ENCODE results near the gene HELZ. TPM values are rescaled to one million over a fixed set of nuclear protein-coding genes. Genes with fewer than 3 reads are reported as not detected.
"Not testable (repeated sequence)": the region's sequence is repeated elsewhere in the genome, so short reads cannot be mapped to it uniquely, and the experiment has no call there.

HELZ gene
- polyA plus RNA-seq, 1 donor from 2014 or later = 42.7 TPM

- peaks cover 7% of the 10 kb centered on the region for H3K36me3 Mint-ChIP-seq
- no peak overlapping the region for H3K27ac Mint-ChIP-seq
- peaks cover 5 to 6% (median 6%) of the 10 kb centered on the region in 3 donors for H3K4me1 Mint-ChIP-seq
These were observed 139.8 kb downstream of the HELZ start for GRCh38 chr17:67105213-67105612.

GRCh38 chr17:67104641-67105040 is 140.4 kb downstream of the HELZ start:
- H3K9me3 Mint-ChIP-seq, H3K36me3 Mint-ChIP-seq, H3K27ac Mint-ChIP-seq, H3K27me3 Mint-ChIP-seq, H3K4me3 Mint-ChIP-seq, H3K4me1 Mint-ChIP-seq: not testable (repeated sequence)

More at GRCh38 chr17:67105213-67105612, 139.8 kb downstream of the HELZ start:
- no peaks in the 10 kb centered on the region for H3K9me3 Mint-ChIP-seq
- no peaks in the 10 kb centered on the region for H3K27me3 Mint-ChIP-seq
- no peak overlapping the region for H3K4me3 Mint-ChIP-seq

GRCh38 chr17:67098006-67098405 is 147.0 kb downstream of the HELZ start:
- Mint-ChIP-seq H3K4me3 (no peak overlapping the region), H3K36me3 (peaks cover 8% of the 10 kb centered on the region), H3K27ac (no peak overlapping the region), H3K9me3 (no peaks in the 10 kb centered on the region), H3K27me3 (no peaks in the 10 kb centered on the region), H3K4me1 (peaks cover 4 to 21% (median 14%) of the 10 kb centered on the region in 3 donors)

- H3K36me3 Mint-ChIP-seq = peaks cover 8% of the 10 kb centered on the region
These were observed 148.4 kb downstream of the HELZ start for GRCh38 chr17:67096609-67097008.

GRCh38 chr17:67095803-67096202 is 149.2 kb downstream of the HELZ start:
- Mint-ChIP-seq H3K4me3 (no peak overlapping the region), H3K36me3 (peaks cover 8% of the 10 kb centered on the region), H3K9me3 (no peaks in the 10 kb centered on the region), H3K27ac (no peak overlapping the region), H3K4me1 (peaks cover 4 to 17% (median 14%) of the 10 kb centered on the region in 3 donors), H3K27me3 (no peaks in the 10 kb centered on the region)

More at GRCh38 chr17:67096609-67097008, 148.4 kb downstream of the HELZ start:
- no peak overlapping the region for H3K4me3 Mint-ChIP-seq
- no peaks in the 10 kb centered on the region for H3K9me3 Mint-ChIP-seq
- H3K4me1 Mint-ChIP-seq = peaks cover 4 to 17% (median 14%) of the 10 kb centered on the region in 3 donors
- no peaks in the 10 kb centered on the region for H3K27me3 Mint-ChIP-seq
- peak overlapping the region in 1 of 3 donors; percentile 19 for H3K27ac Mint-ChIP-seq

- peaks cover 4 to 19% (median 11%) of the 10 kb centered on the region in 3 donors for H3K4me1 Mint-ChIP-seq
- not testable (repeated sequence) for H3K36me3 Mint-ChIP-seq, H3K4me3 Mint-ChIP-seq, H3K9me3 Mint-ChIP-seq, H3K27ac Mint-ChIP-seq, H3K27me3 Mint-ChIP-seq
These were observed 149.7 kb downstream of the HELZ start for GRCh38 chr17:67095291-67095690.

- H3K27me3 Mint-ChIP-seq = no peaks in the 10 kb centered on the region
- peaks cover 0 to 17% (median 11%) of the 10 kb centered on the region in 3 donors for H3K4me1 Mint-ChIP-seq
- H3K36me3 Mint-ChIP-seq = peaks cover 5% of the 10 kb centered on the region
- H3K9me3 Mint-ChIP-seq = no peaks in the 10 kb centered on the region
- peak overlapping the region in 1 of 3 donors; percentile 46 for H3K27ac Mint-ChIP-seq
- H3K4me3 Mint-ChIP-seq = no peak overlapping the region
These were observed 151.6 kb downstream of the HELZ start for GRCh38 chr17:67093348-67093747.

GRCh38 chr17:67092710-67093109 is 152.3 kb downstream of the HELZ start:
- not testable (repeated sequence) for H3K9me3 Mint-ChIP-seq, H3K27me3 Mint-ChIP-seq, H3K36me3 Mint-ChIP-seq, H3K27ac Mint-ChIP-seq, H3K4me3 Mint-ChIP-seq
- peaks cover 0 to 13% (median 9%) of the 10 kb centered on the region in 3 donors for H3K4me1 Mint-ChIP-seq

GRCh38 chr17:67092291-67092690 is 152.7 kb downstream of the HELZ start:
- Mint-ChIP-seq H3K4me3 (no peak overlapping the region), H3K4me1 (peaks cover 0 to 13% (median 9%) of the 10 kb centered on the region in 3 donors), H3K27ac (no peak overlapping the region), H3K27me3 (no peaks in the 10 kb centered on the region), H3K36me3 (peaks cover 5% of the 10 kb centered on the region), H3K9me3 (no peaks in the 10 kb centered on the region)

GRCh38 chr17:67090341-67090740 is 154.7 kb downstream of the HELZ start:
- Mint-ChIP-seq H3K4me1 (peaks cover 0 to 9% (median 0%) of the 10 kb centered on the region in 3 donors), H3K9me3 (no peaks in the 10 kb centered on the region), H3K27me3 (no peaks in the 10 kb centered on the region), H3K36me3 (peaks cover 5% of the 10 kb centered on the region), H3K27ac (peak overlapping the region in 1 of 3 donors; percentile 29), H3K4me3 (no peak overlapping the region)

- Mint-ChIP-seq H3K4me3 (no peak overlapping the region), H3K4me1 (peaks cover 0 to 11% (median 1%) of the 10 kb centered on the region in 3 donors), H3K36me3 (peaks cover 6% of the 10 kb centered on the region), H3K27ac (no peak overlapping the region), H3K27me3 (no peaks in the 10 kb centered on the region), H3K9me3 (no peaks in the 10 kb centered on the region)
These were observed 156.4 kb downstream of the HELZ start for GRCh38 chr17:67088639-67089038.

GRCh38 chr17:67085406-67085805 is 159.6 kb downstream of the HELZ start:
- peaks cover 7 to 21% (median 10%) of the 10 kb centered on the region in 3 donors for H3K4me1 Mint-ChIP-seq
- H3K36me3 Mint-ChIP-seq = peaks cover 4% of the 10 kb centered on the region
- H3K27ac Mint-ChIP-seq = no peak overlapping the region
- H3K27me3 Mint-ChIP-seq = no peaks in the 10 kb centered on the region
- H3K9me3 Mint-ChIP-seq = no peaks in the 10 kb centered on the region
- H3K4me3 Mint-ChIP-seq = no peak overlapping the region

- peaks cover 11% of the 10 kb centered on the region for H3K36me3 Mint-ChIP-seq
- H3K4me1 Mint-ChIP-seq = peaks cover 7 to 17% (median 10%) of the 10 kb centered on the region in 3 donors
- no peak overlapping the region for H3K4me3 Mint-ChIP-seq
- no peaks in the 10 kb centered on the region for H3K27me3 Mint-ChIP-seq
- H3K9me3 Mint-ChIP-seq = no peaks in the 10 kb centered on the region
- peak overlapping the region in 1 of 3 donors; percentile 61 for H3K27ac Mint-ChIP-seq
These were observed 162.9 kb downstream of the HELZ start for GRCh38 chr17:67082107-67082506.

GRCh38 chr17:67080804-67081203 is 164.2 kb downstream of the HELZ start:
- Mint-ChIP-seq H3K36me3 (peaks cover 11% of the 10 kb centered on the region), H3K27me3 (no peaks in the 10 kb centered on the region), H3K9me3 (no peaks in the 10 kb centered on the region), H3K4me3 (no peak overlapping the region), H3K4me1 (peaks cover 7 to 13% (median 10%) of the 10 kb centered on the region in 3 donors), H3K27ac (no peak overlapping the region)

- no peak overlapping the region for H3K4me3 Mint-ChIP-seq
- no peaks in the 10 kb centered on the region for H3K27me3 Mint-ChIP-seq
- no peak overlapping the region for H3K27ac Mint-ChIP-seq
- no peaks in the 10 kb centered on the region for H3K9me3 Mint-ChIP-seq
- H3K4me1 Mint-ChIP-seq = peaks cover 7 to 12% (median 10%) of the 10 kb centered on the region in 3 donors
- H3K36me3 Mint-ChIP-seq = peaks cover 13% of the 10 kb centered on the region
These were observed 165.5 kb downstream of the HELZ start for GRCh38 chr17:67079491-67079890.

GRCh38 chr17:67078292-67078691 is 166.7 kb downstream of the HELZ start:
- no peaks in the 10 kb centered on the region for H3K9me3 Mint-ChIP-seq
- peaks cover 5 to 11% (median 9%) of the 10 kb centered on the region in 3 donors for H3K4me1 Mint-ChIP-seq
- no peak overlapping the region for H3K27ac Mint-ChIP-seq

More at GRCh38 chr17:67078292-67078691, 166.7 kb downstream of the HELZ start:
- no peaks in the 10 kb centered on the region for H3K27me3 Mint-ChIP-seq
- H3K4me3 Mint-ChIP-seq = no peak overlapping the region
- H3K36me3 Mint-ChIP-seq = peaks cover 15% of the 10 kb centered on the region
